H1 (cell line): Measurements from ENCODE around the gene ZNF70. TPM values are rescaled to one million over a fixed set of nuclear protein-coding genes. Genes with fewer than 3 reads are reported as not detected.

ENCODE experiments used
- CTCF ChIA-PET: fragments of 300-600 bp; sonication (Branson Sonifier 250); formaldehyde crosslinking; loops from one replicate; lab custom pipeline; 2021; ENCODE audit not compliant: partially characterized antibody; lab: Charles Lee
- POLR2A ChIA-PET: fragments of 300-600 bp; sonication (Branson Sonifier 250); formaldehyde crosslinking; loops from one replicate; lab custom pipeline; 2021; ENCODE audit warnings: inconsistent platforms; ENCODE audit not compliant: partially characterized antibody; lab: Charles Lee
- DNase-seq, 2 experiments: peaks; one replicate each; pipeline versions ENCODE4 v3.0.0 to v3.0.0-alpha.2; 2010 to 2022; ENCODE audit warnings: low spot score in 2 of 2, low read depth in 1 of 2, mixed read lengths in 1 of 2
- FAIRE-seq: peaks from 2 replicates; lab custom pipeline; 2011; peaks lifted over from hg19 to GRCh38; lab: Jason Lieb, UNC
- H2AFZ ChIP-seq: 2 replicates; pipeline ENCODE4 v1.8.1; 2012; ENCODE audit warnings: low read length, inconsistent platforms
- H2AK5ac ChIP-seq: 2 replicates; pipeline ENCODE4 v1.6.1; 2013; ENCODE audit warnings: low read depth, low read length
- H2BK120ac ChIP-seq: replicated peaks from 2 replicates; pipeline ENCODE3; 2013; ENCODE audit warnings: low read depth, low read length, inconsistent platforms
- H2BK12ac ChIP-seq: 2 replicates; pipeline ENCODE4 v1.6.1; 2013; ENCODE audit warnings: low read depth, low read length
- H2BK15ac ChIP-seq: 2 replicates; pipeline ENCODE4 v1.6.1; 2013; ENCODE audit warnings: low read length
- H2BK20ac ChIP-seq: 2 replicates; pipeline ENCODE4 v1.6.1; 2013; ENCODE audit warnings: low read length
- H2BK5ac ChIP-seq: 2 replicates; pipeline ENCODE4 v1.6.1; 2013; ENCODE audit warnings: low read depth, low read length
- H3K14ac ChIP-seq: 2 replicates; pipeline ENCODE4 v1.6.1; 2013; ENCODE audit warnings: inconsistent platforms; ENCODE audit not compliant: insufficient read length
- H3K18ac ChIP-seq: 2 replicates; pipeline ENCODE4 v1.6.1; 2013; ENCODE audit warnings: low read length; ENCODE audit errors: extremely low read depth
- H3K23ac ChIP-seq: 2 replicates; pipeline ENCODE4 v1.6.1; 2013; ENCODE audit warnings: inconsistent platforms; ENCODE audit not compliant: insufficient read length
- H3K23me2 ChIP-seq: 2 replicates; pipeline ENCODE4 v1.6.1; 2013; ENCODE audit warnings: low read depth, low read length
- H3K27ac ChIP-seq: 2 replicates; pipeline ENCODE4 v1.6.1; 2011; ENCODE audit warnings: low read depth, low read length, inconsistent platforms
- H3K27me3 ChIP-seq, 4 experiments: replicated peaks in 1 of 4; 1 replicate in 1 of 4; 2 replicates in 3 of 4; pipeline versions ENCODE4 v1.6.1 to v1.8.1; 2011 to 2013; ENCODE audit warnings: low read length in 3 of 4, mild to moderate bottlenecking in 3 of 4, inconsistent platforms in 2 of 4, mixed read lengths in 2 of 4, moderate library complexity in 1 of 4; ENCODE audit not compliant: control insufficient read depth in 3 of 4, insufficient read depth in 3 of 4; ENCODE audit errors: extremely low read depth in 1 of 4
- H3K36me3 ChIP-seq, 4 experiments: 2 replicates each; pipeline versions ENCODE4 v1.6.1 to v1.8.1; 2011 to 2013; ENCODE audit warnings: mild to moderate bottlenecking in 4 of 4, low read length in 3 of 4, moderate library complexity in 2 of 4, control low read depth in 1 of 4, inconsistent platforms in 1 of 4; ENCODE audit not compliant: insufficient read depth in 4 of 4, control insufficient read depth in 2 of 4
- H3K4ac ChIP-seq: replicated peaks from 2 replicates; pipeline ENCODE3; 2013; ENCODE audit warnings: low read length, low read depth, mixed read lengths, inconsistent platforms; ENCODE audit not compliant: insufficient read length
- H3K4me1 ChIP-seq, 4 experiments: replicated peaks in 1 of 4; 1 replicate in 1 of 4; 2 replicates in 3 of 4; pipeline versions ENCODE4 v1.6.1 to v1.8.1; 2011 to 2013; ENCODE audit warnings: low read length in 3 of 4, inconsistent platforms in 2 of 4, mixed read lengths in 1 of 4; ENCODE audit not compliant: insufficient read depth in 4 of 4, control insufficient read depth in 3 of 4
- H3K4me2 ChIP-seq, 2 experiments: 2 replicates each; pipeline versions ENCODE4 v1.6.1 to v1.8.1; 2011 to 2013; ENCODE audit warnings: low read depth in 2 of 2, low read length in 2 of 2, control low read depth in 1 of 2, inconsistent platforms in 1 of 2, mild to moderate bottlenecking in 1 of 2; ENCODE audit not compliant: insufficient read depth in 1 of 2
- H3K4me3 ChIP-seq, 4 experiments: fragments of 200-600, 300-600 bp in 1 of 4; sonication (generic), shearing (Covaris generic), sonication (Bioruptor Twin) in 1 of 4; 2 replicates each; pipeline versions ENCODE4 v1.5.1 to v1.8.1; 2011 to 2016; ENCODE audit warnings: low read length in 4 of 4, low read depth in 3 of 4, control low read depth in 2 of 4, inconsistent platforms in 2 of 4, mild to moderate bottlenecking in 2 of 4, mixed read lengths in 1 of 4, moderate library complexity in 1 of 4; ENCODE audit not compliant: insufficient read depth in 2 of 4; ENCODE audit errors: extremely low read depth in 1 of 4
- H3K56ac ChIP-seq: replicated peaks from 2 replicates; pipeline ENCODE3; 2013; ENCODE audit warnings: low read depth, mild to moderate bottlenecking, mixed read lengths, low read length, inconsistent platforms; ENCODE audit not compliant: insufficient read length
- H3K79me1 ChIP-seq: 2 replicates; pipeline ENCODE4 v1.6.1; 2013; ENCODE audit warnings: low read depth, low read length, control low read depth
- H3K79me2 ChIP-seq, 2 experiments: 2 replicates each; pipeline versions ENCODE4 v1.6.1 to v1.8.1; 2012 to 2013; ENCODE audit warnings: low read length in 2 of 2, mild to moderate bottlenecking in 2 of 2, inconsistent platforms in 1 of 2; ENCODE audit not compliant: insufficient read depth in 2 of 2, control insufficient read depth in 1 of 2
- H3K9ac ChIP-seq, 4 experiments: replicated peaks in 1 of 4; 1 replicate in 1 of 4; 2 replicates in 3 of 4; pipeline versions ENCODE4 v1.6.1 to v1.8.1; 2011 to 2013; ENCODE audit warnings: low read depth in 3 of 4, low read length in 3 of 4, control low read depth in 2 of 4, mild to moderate bottlenecking in 2 of 4, moderate library complexity in 2 of 4, inconsistent platforms in 1 of 4; ENCODE audit errors: extremely low read depth in 1 of 4
- H3K9me3 ChIP-seq, 2 experiments: 2 replicates each; pipeline versions ENCODE4 v1.6.1 to v1.8.1; 2012 to 2013; ENCODE audit warnings: mild to moderate bottlenecking in 2 of 2, moderate library complexity in 2 of 2, control low read depth in 1 of 2, inconsistent platforms in 1 of 2, low read depth in 1 of 2, low read length in 1 of 2, mixed read lengths in 1 of 2; ENCODE audit not compliant: insufficient read depth in 2 of 2
- H4K20me1 ChIP-seq, 2 experiments: replicated peaks in 1 of 2; 2 replicates each; pipeline versions ENCODE3 to v1.8.1; 2011 to 2013; ENCODE audit warnings: inconsistent platforms in 2 of 2, low read length in 2 of 2, mild to moderate bottlenecking in 1 of 2; ENCODE audit not compliant: insufficient read depth in 2 of 2, control insufficient read depth in 1 of 2
- H4K5ac ChIP-seq: 2 replicates; pipeline ENCODE4 v1.6.1; 2013; ENCODE audit warnings: low read length, low read depth, mixed read lengths, inconsistent platforms; ENCODE audit not compliant: insufficient read length
- H4K8ac ChIP-seq: 2 replicates; pipeline ENCODE4 v1.8.0; 2013; ENCODE audit warnings: mild to moderate bottlenecking, moderate library complexity, low read length, inconsistent platforms; ENCODE audit not compliant: insufficient read depth; ENCODE audit errors: extremely low read depth
- H4K91ac ChIP-seq: replicated peaks from 2 replicates; pipeline ENCODE3; 2013; ENCODE audit warnings: low read length, mixed read lengths, inconsistent platforms; ENCODE audit not compliant: insufficient read length
- EGR1 ChIP-seq: IDR thresholded peaks from 2 replicates; pipeline ENCODE4 v1.6.1; 2011; ENCODE audit warnings: low read depth, low read length, borderline replicate concordance
- EZH2 ChIP-seq: fragments of 200-600 bp; sonication (generic); IDR thresholded peaks from 2 replicates; pipeline ENCODE4 v1.7.1; 2012; ENCODE audit warnings: low read depth, mild to moderate bottlenecking, moderate library complexity, low read length, inconsistent platforms; ENCODE audit not compliant: severe bottlenecking
- SAP30 ChIP-seq: fragments of 300-600 bp; sonication (generic); IDR thresholded peaks from 2 replicates; pipeline ENCODE4 v1.7.1; 2012; ENCODE audit warnings: low read length, moderate library complexity, mild to moderate bottlenecking, inconsistent platforms; ENCODE audit not compliant: insufficient read depth, insufficient replicate concordance
- WGBS, 2 experiments: shearing (Covaris generic) in 1 of 2; methylation state at CpG; one replicate each; pipeline versions ENCODE4 v1.1.6 to v1.1.7; 2013 to 2015; ENCODE audit warnings: low lambda C conversion rate in 2 of 2, mixed read lengths in 2 of 2, inconsistent platforms in 1 of 2, low coverage in 1 of 2, missing lambda C conversion rate in 1 of 2; ENCODE audit not compliant: insufficient replicate concordance in 2 of 2, insufficient coverage in 1 of 2, insufficient read length in 1 of 2; ENCODE audit errors: extremely low coverage in 1 of 2, missing lambda C conversion rate in 1 of 2; 5-methylcytosine and 5-hydroxymethylcytosine counted together
- polyA plus RNA-seq, 7 experiments: library from polyadenylated mRNA; depleted of rRNA in 3 of 7; stranded (reverse) in 5 of 7; unstranded in 2 of 7; fragments of >200 nt in 5 of 7; fragments of 200-250 nt in 2 of 7; gene quantifications; 1 replicate in 5 of 7; 2 replicates in 1 of 7; 4 replicates in 1 of 7; pipeline versions ENCODE4 v1.2.1 to v1.2.3, GENCODE V29; 2011 to 2013; ENCODE audit warnings: missing spikeins in 2 of 7, mixed read lengths in 2 of 7
- total RNA-seq: library from RNA; stranded (reverse); fragmentation: NEBNext Ultra II Directional; extraction: Animal tissue kit (Norgen Biotek cat#: 25700); gene quantifications from 2 replicates; pipeline ENCODE4 v1.2.1, GENCODE V29; 2021

ZNF70 gene
- total and polyA plus RNA-seq, 2 of the 8 experiments (the other 6 are each of a cell fraction or from before 2014, with no cell fraction given): 1.1 to 2.6 TPM

GRCh38 chr22:23695141-23695540 is 55.8 kb downstream of the ZNF70 start:
- no peak overlapping the region for H3K23ac ChIP-seq
- H3K27me3 ChIP-seq: no peaks in the 10 kb centered on the region
- no peak overlapping the region for H4K91ac ChIP-seq
- H3K27ac ChIP-seq: no peak overlapping the region
- H2BK120ac ChIP-seq: no peak overlapping the region
- no peak for TF ChIP-seq SAP30
- TF ChIP-seq EGR1: no peak
- no peak for TF ChIP-seq EZH2
- H4K8ac ChIP-seq: no peak overlapping the region
- ChIA-PET CTCF (interaction anchor here (1.3 to 1.4 kb wide), 2 partner anchors 18 to 72 kb away, joined by 3 to 4 read pairs; partner anchors contain the start of gene CHCHD10), POLR2A (interaction anchor here (0.6 to 1.1 kb wide), 3 partner anchors 15 to 34 kb away, joined by 3 to 4 read pairs (median 3); no protein-coding TSS in a partner anchor)
- H3K79me1 ChIP-seq: peaks cover 2% of the 10 kb centered on the region; the same call in 1 of the 2 replicates
- 92% methylated on average over 3 of the region's 3 CpGs; no CpG with 5 or more reads in 1 of the 2 experiments for WGBS, 2 experiments
- no peaks in the 10 kb centered on the region for H3K79me2 ChIP-seq
- FAIRE-seq: no peak
- H3K56ac ChIP-seq: no peak overlapping the region
- H3K18ac ChIP-seq: no peak overlapping the region
- no peaks in the 10 kb centered on the region for H3K9me3 ChIP-seq
- no peak overlapping the region for H2AK5ac ChIP-seq
- H3K4me2 ChIP-seq: no peak overlapping the region
- H2BK12ac ChIP-seq: no peak overlapping the region
- no peak overlapping the region for H3K4ac ChIP-seq
- peaks cover 8 to 24% of the 10 kb centered on the region in 2 experiments for H4K20me1 ChIP-seq
- no peaks in the 10 kb centered on the region for H3K23me2 ChIP-seq
- no peaks in the 10 kb centered on the region for H3K4me1 ChIP-seq
- DNase-seq: no peak
- no peak overlapping the region for H2BK5ac ChIP-seq
- no peak overlapping the region for H2BK20ac ChIP-seq
- no peak overlapping the region for H3K9ac ChIP-seq
- H3K4me3 ChIP-seq: no peak overlapping the region
- no peak overlapping the region for H4K5ac ChIP-seq
- no peak overlapping the region for H3K14ac ChIP-seq
- no peak overlapping the region for H2BK15ac ChIP-seq
- H3K36me3 ChIP-seq: peaks cover 5 to 14% (median 7%) of the 10 kb centered on the region in 4 experiments; a peak in 5 of 8 replicates
- no peak overlapping the region for H2AFZ ChIP-seq
